SK-N-MC (cell line): Measurements from ENCODE around the gene IFT25.

Experiments
- DNase-seq: peaks from one replicate; pipeline ENCODE4 v3.0.0-alpha.2; 2011; ENCODE audit warnings: low read depth, low spot score
- H3K27ac ChIP-seq: fragments of 200-600 bp; sonication (generic); 2 replicates; pipeline ENCODE4 v1.5.1; 2016; ENCODE audit warnings: mixed run types
- H3K36me3 ChIP-seq: fragments of 200-600 bp; sonication (generic); 2 replicates; pipeline ENCODE4 v1.6.1; 2017; ENCODE audit warnings: antibody characterized with exemption, low read length, mixed read lengths; ENCODE audit not compliant: insufficient read depth
- H3K4me3 ChIP-seq: fragments of 200-600 bp; sonication (generic); 2 replicates; pipeline ENCODE4 v1.5.1; 2016
- H3K9ac ChIP-seq: fragments of 200-600 bp; sonication (generic); 2 replicates; pipeline ENCODE4 v1.8.0; 2017; ENCODE audit warnings: mixed run types, mixed read lengths; ENCODE audit not compliant: insufficient read length
- H3K9me3 ChIP-seq: fragments of 200-600 bp; sonication (generic); 2 replicates; pipeline ENCODE4 v1.6.1; 2017; ENCODE audit warnings: low read depth, mild to moderate bottlenecking, antibody characterized with exemption, low read length, moderate library complexity, mixed read lengths
- EZH2 ChIP-seq: fragments of 200-600 bp; sonication (generic); IDR thresholded peaks from one replicate; pipeline ENCODE4 v1.6.1; 2017; ENCODE audit warnings: antibody characterized with exemption
- FOXP2 ChIP-seq: optimal IDR thresholded peaks from 2 replicates; pipeline ENCODE3; 2011; ENCODE audit warnings: mild to moderate bottlenecking, moderate library complexity; ENCODE audit not compliant: insufficient read depth; ENCODE audit errors: extremely low read length, control extremely low read depth
- POLR2AphosphoS5 ChIP-seq: IDR thresholded peaks from 2 replicates; pipeline ENCODE4 v1.6.1; 2012; ENCODE audit warnings: mild to moderate bottlenecking, low read depth, low read length, borderline replicate concordance

IFT25 gene

GRCh38 chr1:53943090-53943489 lies 2.4 kb downstream of the IFT25 start:
- no peak overlapping the region; the same call in 1 of the 2 replicates for H3K4me3 ChIP-seq
- TF ChIP-seq FOXP2, result no peak
- TF ChIP-seq EZH2, result no peak
- no peak for TF ChIP-seq POLR2AphosphoS5
- H3K36me3 ChIP-seq, result peaks cover 28% of the 10 kb centered on the region
- DNase-seq, result no peak
- no peaks in the 10 kb centered on the region for H3K9me3 ChIP-seq
- no peak overlapping the region for H3K27ac ChIP-seq
- no peak overlapping the region for H3K9ac ChIP-seq

- no peak overlapping the region for H3K27ac ChIP-seq
- H3K9ac ChIP-seq, result no peak overlapping the region
- no peaks in the 10 kb centered on the region for H3K9me3 ChIP-seq
- no peak for TF ChIP-seq EZH2
- no peak for TF ChIP-seq POLR2AphosphoS5
- TF ChIP-seq FOXP2, result no peak
- H3K4me3 ChIP-seq, result no peak overlapping the region
- DNase-seq, result no peak
- peaks cover 31% of the 10 kb centered on the region for H3K36me3 ChIP-seq
Observed at GRCh38 chr1:53942127-53942957, 3.2 kb downstream of the IFT25 start.

GRCh38 chr1:53938136-53938830 lies 7.2 kb downstream of the IFT25 start:
- 0 out of 2 replicates have a peak, but pooled peaks cover 6% of the 10 kb centered on the region for H3K9me3 ChIP-seq
- DNase-seq, result no peak
- no peak overlapping the region for H3K9ac ChIP-seq
- TF ChIP-seq FOXP2 (no peak), POLR2AphosphoS5 (no peak), EZH2 (no peak)
- H3K4me3 ChIP-seq, result no peak overlapping the region
- peaks cover 69% of the 10 kb centered on the region for H3K36me3 ChIP-seq
- no peak overlapping the region for H3K27ac ChIP-seq

GRCh38 chr1:53936430-53936829 lies 9.1 kb downstream of the IFT25 start:
- H3K9me3 ChIP-seq, result 0 out of 2 replicates have a peak, but pooled peaks cover 6% of the 10 kb centered on the region
- H3K9ac ChIP-seq, result no peak overlapping the region
- no peak for TF ChIP-seq EZH2
- no peak for TF ChIP-seq FOXP2
- no peak for DNase-seq
- no peak overlapping the region for H3K27ac ChIP-seq
- H3K36me3 ChIP-seq, result peaks cover 79% of the 10 kb centered on the region
- no peak overlapping the region for H3K4me3 ChIP-seq

- Histone ChIP-seq H3K36me3 (peaks cover 73% of the 10 kb centered on the region), H3K9me3 (0 out of 2 replicates have a peak, but pooled peaks cover 6% of the 10 kb centered on the region), H3K9ac (no peak overlapping the region), H3K27ac (no peak overlapping the region), H3K4me3 (no peak overlapping the region)
- no peak for TF ChIP-seq EZH2
- TF ChIP-seq FOXP2, result no peak
- no peak for TF ChIP-seq POLR2AphosphoS5
- no peak for DNase-seq
Observed at GRCh38 chr1:53934170-53934765, 11.2 kb downstream of the IFT25 start.

GRCh38 chr1:53931523-53931922 lies 14.0 kb downstream of the IFT25 start:
- Histone ChIP-seq H3K9me3 (0 out of 2 replicates have a peak, but pooled peaks cover 6% of the 10 kb centered on the region), H3K36me3 (peaks cover 75% of the 10 kb centered on the region), H3K9ac (no peak overlapping the region), H3K27ac (no peak overlapping the region), H3K4me3 (no peak overlapping the region)
- TF ChIP-seq EZH2 (no peak), FOXP2 (no peak), POLR2AphosphoS5 (no peak)
- no peak for DNase-seq

GRCh38 chr1:53930932-53931331 lies 14.6 kb downstream of the IFT25 start:
- 0 out of 2 replicates have a peak, but pooled peaks cover 6% of the 10 kb centered on the region for H3K9me3 ChIP-seq
- no peak overlapping the region for H3K9ac ChIP-seq
- no peak for DNase-seq
- TF ChIP-seq EZH2, result no peak
- TF ChIP-seq POLR2AphosphoS5, result no peak
- no peak overlapping the region for H3K4me3 ChIP-seq
- peaks cover 70% of the 10 kb centered on the region for H3K36me3 ChIP-seq
- no peak overlapping the region for H3K27ac ChIP-seq

- Histone ChIP-seq H3K4me3 (no peak overlapping the region), H3K27ac (no peak overlapping the region), H3K36me3 (peaks cover 56% of the 10 kb centered on the region), H3K9me3 (0 out of 2 replicates have a peak, but pooled peaks cover 3% of the 10 kb centered on the region), H3K9ac (no peak overlapping the region)
- DNase-seq, result no peak
- no peak for TF ChIP-seq POLR2AphosphoS5
- TF ChIP-seq EZH2, result no peak
- TF ChIP-seq FOXP2, result no peak
Observed at GRCh38 chr1:53929246-53929960, 16.1 kb downstream of the IFT25 start.
